K562 (cell line): ENCODE data around the gene LDLR.

Experiments
- ATF1 ChIP-seq, 2 experiments: fragments of 450-650 bp in 1 of 2; IDR thresholded peaks; 2 replicates each; pipeline ENCODE4 v1.6.1; 2016; ENCODE audit warnings: missing compliant biosample characterization in 1 of 2, missing genetic modification characterization in 1 of 2
- ATF6 ChIP-seq: sonication (generic); formaldehyde crosslinking; IDR thresholded peaks from 2 replicates; pipeline ENCODE4 v1.4.0; 2020; ENCODE audit warnings: mild to moderate bottlenecking, missing genetic modification reagents
- CTCF ChIP-seq, 3 experiments: IDR thresholded peaks in 2 of 3; conservative IDR thresholded peaks in 1 of 3; 2 replicates each; pipeline ENCODE4 v1.5.1; 2011 to 2012; ENCODE audit warnings: low read length in 3 of 3, mild to moderate bottlenecking in 3 of 3, control low read depth in 2 of 3, improper control_type of control experiment in 1 of 3, inconsistent platforms in 1 of 3, low read depth in 1 of 3, mixed read lengths in 1 of 3, moderate library complexity in 1 of 3; ENCODE audit not compliant: insufficient read depth in 2 of 3
- EHMT2 ChIP-seq: fragments of 450-650 bp; IDR thresholded peaks from 2 replicates; pipeline ENCODE4 v1.6.1; 2018; ENCODE audit warnings: antibody characterized with exemption
- EP300 ChIP-seq: IDR thresholded peaks from 2 replicates; pipeline ENCODE4 v1.6.1; 2012; ENCODE audit warnings: low read length, improper control_type of control experiment
- FOXM1 ChIP-seq, 2 experiments: fragments of 450-650 bp in 1 of 2; sonication (generic) in 1 of 2; formaldehyde crosslinking in 1 of 2; IDR thresholded peaks; 2 replicates each; pipeline versions ENCODE4 v1.6.1 to v1.9.0; 2017 to 2022; ENCODE audit warnings: low read depth in 2 of 2, mild to moderate bottlenecking in 2 of 2, missing genetic modification reagents in 1 of 2, moderate library complexity in 1 of 2
- IRF9 ChIP-seq: fragments of 450-650 bp; IDR thresholded peaks from 2 replicates; pipeline ENCODE4 v1.6.1; 2016; ENCODE audit warnings: missing biosample characterization, missing genetic modification characterization
- NR3C1 ChIP-seq: sonication (generic); formaldehyde crosslinking; IDR thresholded peaks from 2 replicates; pipeline ENCODE4 v1.8.1; 2022; ENCODE audit warnings: missing genetic modification reagents
- POLR2AphosphoS5 ChIP-seq: IDR thresholded peaks from 2 replicates; pipeline ENCODE4 v1.6.1; 2011; ENCODE audit warnings: mild to moderate bottlenecking, low read depth, low read length, moderate library complexity; ENCODE audit not compliant: control insufficient read depth, insufficient read depth
- RB1 ChIP-seq: fragments of 450-650 bp; IDR thresholded peaks from 2 replicates; pipeline ENCODE4 v1.6.1; 2017; ENCODE audit warnings: low read depth, mild to moderate bottlenecking
- ZFX ChIP-seq: sonication (generic); formaldehyde crosslinking; IDR thresholded peaks from 2 replicates; pipeline ENCODE4 v1.8.0; 2022; ENCODE audit warnings: mild to moderate bottlenecking, missing genetic modification reagents, moderate library complexity
- ZKSCAN1 ChIP-seq: fragments of 150-350 bp; IDR thresholded peaks from 2 replicates; pipeline ENCODE4 v1.6.1; 2016; ENCODE audit warnings: low read depth, low read length
- ZNF274 ChIP-seq: IDR thresholded peaks from 2 replicates; pipeline ENCODE4 v1.6.1; 2011; ENCODE audit warnings: low read depth, mild to moderate bottlenecking, low read length, moderate library complexity, borderline replicate concordance
- ZNF318 ChIP-seq, 2 experiments: fragments of 450-650 bp; IDR thresholded peaks; 2 replicates each; pipeline ENCODE4 v1.6.1; 2016; ENCODE audit warnings: mild to moderate bottlenecking in 2 of 2, borderline replicate concordance in 1 of 2, low read depth in 1 of 2, moderate library complexity in 1 of 2

- TF ChIP-seq FOXM1 (IDR thresholded peaks at IDR 0.05; ENCODE audit: low read depth) = no peak
- no peak for TF ChIP-seq FOXM1 (CRISPR knock-in tag; IDR thresholded peaks at IDR 0.05; ENCODE audit: low read depth)
- no peak for TF ChIP-seq ZNF318 (IDR thresholded peaks at IDR 0.05; ENCODE audit: borderline replicate concordance in 1 of 2, low read depth in 1 of 2)
- TF ChIP-seq ZNF274 = no peak
- TF ChIP-seq RB1 = no peak
- no peak for TF ChIP-seq NR3C1 (CRISPR knock-in tag)
- TF ChIP-seq POLR2AphosphoS5 = no peak
- no peak for TF ChIP-seq ZFX (CRISPR knock-in tag)
- TF ChIP-seq EHMT2 = no peak
- no peak for TF ChIP-seq ZKSCAN1
- no peak for TF ChIP-seq EP300
- TF ChIP-seq CTCF (IDR thresholded peaks at IDR 0.05 in 2 of 3, conservative IDR thresholded peaks at IDR 0.05 in 1 of 3; ENCODE audit: insufficient read depth in 2 of 3, low read depth in 1 of 3, low read length in 3 of 3) = no peak
- TF ChIP-seq IRF9 (tag) = no peak
- TF ChIP-seq ATF6 (CRISPR knock-in tag) = no peak
- TF ChIP-seq ATF1 (CRISPR knock-in tag; IDR thresholded peaks at IDR 0.05) = no peak
- no peak for TF ChIP-seq ATF1 (tag; IDR thresholded peaks at IDR 0.05)
Measured at GRCh38 chr19:11092181-11092538, 2.9 kb downstream of the LDLR start.
